Hematopoietic multipotent progenitor cell (in vitro differentiated cells): ENCODE results near the gene NAPB. TPM values are rescaled to one million over a fixed set of nuclear protein-coding genes. Genes with fewer than 3 reads are reported as not detected.

Experiments
- small RNA-seq: library from RNA; depleted of rRNA; stranded (forward); fragments of <200 nt; gene quantifications from one replicate; pipeline ENCODE3, GENCODE V24; 2012
- total RNA-seq: library from RNA; depleted of rRNA; stranded (reverse); fragments of >200 nt; gene quantifications from one replicate; pipeline ENCODE4 v1.2.3, GENCODE V29; 2012

Gene NAPB
- total RNA-seq, 1 donor, result 4.8 TPM

Small RNA genes lying within 50 kb of the gene (small RNA-seq; reads per million reads assigned to genes)
- gene RF00019, result not detected
- gene RNA5SP479, result not detected

Other genes starting within 250 kb of the NAPB start
- gene NXT1, start 70.7 kb downstream of the NAPB start, total RNA-seq, result 45.5 TPM
- 56.6 TPM for gene GZF1, start 59.3 kb downstream of the NAPB start, total RNA-seq
- gene CSTL1, start 18.2 kb upstream of the NAPB start, total RNA-seq, result not detected
- not detected for gene CST11, start 31.4 kb upstream of the NAPB start, total RNA-seq
- not detected for gene CST8, start 69.6 kb upstream of the NAPB start, total RNA-seq
- gene CST9L, start 147.0 kb upstream of the NAPB start, total RNA-seq, result not detected
- not detected for gene CST9, start 184.4 kb upstream of the NAPB start, total RNA-seq
- 77.8 TPM for gene CST3, start 216.5 kb upstream of the NAPB start, total RNA-seq